B cell (primary cell): Measurements from ENCODE around the gene OR14K1. TPM values are rescaled to one million over a fixed set of nuclear protein-coding genes. Genes with fewer than 3 reads are reported as not detected.

Source experiments
- ATAC-seq: fragments of 200-7000 bp; cut with Tn5 transposase; one replicate; pipeline ENCODE4 v1.10.0; 2021; ENCODE audit warnings: low read depth, mild to moderate bottlenecking, moderate number of reproducible peaks, moderate library complexity
- CTCF ChIA-PET: fragments of 350-600 bp; sonication (Branson Sonifier 250); formaldehyde crosslinking; loops from one replicate; lab custom pipeline; 2021; ENCODE audit warnings: antibody characterized with exemption, inconsistent platforms; lab: Charles Lee
- POLR2A ChIA-PET: fragments of 350-600 bp; sonication (Branson Sonifier 250); formaldehyde crosslinking; loops from one replicate; lab custom pipeline; 2021; ENCODE audit warnings: antibody characterized with exemption; lab: Charles Lee
- DNase-seq: peaks from one replicate; pipeline ENCODE4 v3.0.0; 2013
- H2AFZ ChIP-seq: 2 replicates; pipeline ENCODE4 v1.6.1; 2012; ENCODE audit warnings: mild to moderate bottlenecking, low read depth, low read length; ENCODE audit not compliant: insufficient read depth, poor library complexity, severe bottlenecking
- H3K27ac ChIP-seq, 2 donors: 1 replicate in 1 of 2; 2 replicates in 1 of 2; pipeline ENCODE4 v1.5.1; 2012 to 2013; ENCODE audit warnings: low read length in 2 of 2, mild to moderate bottlenecking in 2 of 2, moderate library complexity in 1 of 2
- H3K27me3 ChIP-seq, 4 experiments: fragments of 200-600 bp in 1 of 4; sonication (generic) in 1 of 4; replicated peaks in 1 of 4; 1 replicate in 2 of 4; 2 replicates in 2 of 4; pipeline versions ENCODE4 v1.6.1 to v1.7.0; 2013 to 2016; ENCODE audit warnings: low read length in 3 of 4, mild to moderate bottlenecking in 2 of 4, mixed read lengths in 1 of 4, moderate library complexity in 1 of 4; ENCODE audit not compliant: insufficient read depth in 4 of 4, control insufficient read depth in 3 of 4; ENCODE audit errors: control extremely low read depth in 1 of 4
- H3K36me3 ChIP-seq, 2 experiments: replicated peaks in 1 of 2; 1 replicate in 1 of 2; 2 replicates in 1 of 2; pipeline versions ENCODE4 v1.6.1 to v1.7.1; 2013; ENCODE audit warnings: low read length in 1 of 2; ENCODE audit not compliant: insufficient read depth in 2 of 2, control insufficient read depth in 1 of 2; ENCODE audit errors: control extremely low read depth in 1 of 2, extremely low read depth in 1 of 2
- H3K4me1 ChIP-seq, 2 donors: fragments of 200-600 bp in 1 of 2; sonication (generic) in 1 of 2; 1 replicate in 1 of 2; 2 replicates in 1 of 2; pipeline versions ENCODE4 v1.5.1 to v1.6.1; 2013 to 2017; ENCODE audit warnings: low read length in 2 of 2; ENCODE audit not compliant: control insufficient read depth in 2 of 2, insufficient read depth in 2 of 2
- H3K4me2 ChIP-seq: replicated peaks from 2 replicates; pipeline ENCODE3; 2012; ENCODE audit warnings: mild to moderate bottlenecking, low read depth, low read length; ENCODE audit not compliant: poor library complexity, severe bottlenecking
- H3K4me3 ChIP-seq, 5 experiments: fragments of 200-600 bp in 1 of 5; sonication (generic) in 1 of 5; 1 replicate in 3 of 5; 2 replicates in 2 of 5; pipeline versions ENCODE4 v1.5.1 to v1.7.0; 2011 to 2016; ENCODE audit warnings: low read length in 4 of 5, mild to moderate bottlenecking in 4 of 5, low read depth in 2 of 5, control low read depth in 1 of 5, moderate library complexity in 1 of 5; ENCODE audit not compliant: insufficient read depth in 1 of 5; ENCODE audit errors: control extremely low read depth in 1 of 5, extremely low read depth in 1 of 5
- H3K79me2 ChIP-seq: fragments of 200-600 bp; sonication (generic); one replicate; pipeline ENCODE4 v1.6.0; 2016; ENCODE audit warnings: low read length; ENCODE audit not compliant: control insufficient read depth, insufficient read depth
- H3K9ac ChIP-seq: fragments of 200-600 bp; sonication (generic); 2 replicates; pipeline ENCODE4 v1.6.1; 2017; ENCODE audit warnings: mild to moderate bottlenecking, low read length, moderate library complexity
- H3K9me3 ChIP-seq, 3 donors: one replicate each; pipeline versions ENCODE4 v1.6.1 to v1.7.1; 2013; ENCODE audit warnings: low read length in 2 of 3; ENCODE audit not compliant: control insufficient read depth in 2 of 3, insufficient read depth in 1 of 3; ENCODE audit errors: control extremely low read depth in 1 of 3
- H4K20me1 ChIP-seq: 2 replicates; pipeline ENCODE4 v1.6.0; 2012; ENCODE audit warnings: mild to moderate bottlenecking, low read length; ENCODE audit not compliant: insufficient read depth, control insufficient read depth, poor library complexity, severe bottlenecking
- H3K27ac Mint-ChIP-seq: one replicate; pipeline ENCODE4 v1.8.0; 2021; ENCODE audit warnings: mixed read lengths
- H3K27me3 Mint-ChIP-seq: one replicate; pipeline ENCODE4 v1.8.0; 2021; ENCODE audit warnings: mixed read lengths
- H3K4me1 Mint-ChIP-seq: one replicate; pipeline ENCODE4 v1.8.0; 2021; ENCODE audit warnings: mixed read lengths
- H3K4me3 Mint-ChIP-seq: one replicate; pipeline ENCODE4 v1.8.0; 2021; ENCODE audit warnings: mixed read lengths
- H3K9me3 Mint-ChIP-seq: one replicate; pipeline ENCODE4 v1.8.0; 2022; ENCODE audit warnings: mixed read lengths; ENCODE audit not compliant: insufficient read depth
- CTCF ChIP-seq: fragments of 200-600 bp; IDR thresholded peaks from one replicate; pipeline ENCODE4 v1.8.0; 2022; ENCODE audit warnings: antibody characterized with exemption, mild to moderate bottlenecking
- EZH2 ChIP-seq: IDR thresholded peaks from 2 replicates; pipeline ENCODE4 v1.6.1; 2012; ENCODE audit warnings: borderline replicate concordance, low read depth, mild to moderate bottlenecking, moderate library complexity, low read length; ENCODE audit not compliant: insufficient read depth, poor library complexity, severe bottlenecking
- WGBS: methylation state at CpG from one replicate; pipeline ENCODE4 v1.1.5; 2013; ENCODE audit warnings: missing lambda C conversion rate; ENCODE audit not compliant: insufficient coverage; 5-methylcytosine and 5-hydroxymethylcytosine counted together
- intact Hi-C: fragments of 100-400 bp; cut with micrococcal nuclease; formaldehyde crosslinking; loops from one replicate; pipeline ENCODE4 v1.10.0; 2022
- polyA plus RNA-seq: library from polyadenylated mRNA; depleted of rRNA; stranded (reverse); fragments of >200 nt; gene quantifications from 2 replicates; pipeline ENCODE4 v1.2.3, GENCODE V29; 2012
- total RNA-seq, 2 donors: library from RNA; stranded (reverse); fragments of 120-200 nt in 1 of 2; gene quantifications; 1 replicate in 1 of 2; 2 replicates in 1 of 2; pipeline versions ENCODE4 v1.2.3 to v1.2.4, GENCODE V29; 2013 to 2022

OR14K1 gene
- total and polyA plus RNA-seq, 2 donors (not counting 1 experiment from before 2014, with no cell fraction given) = not detected

GRCh38 chr1:247746391-247746935, 8.0 kb downstream of the OR14K1 start:
- H3K9me3 Mint-ChIP-seq = peaks cover 4% of the 10 kb centered on the region
- no peak for DNase-seq
- Histone ChIP-seq H4K20me1 (no peaks in the 10 kb centered on the region), H3K4me1 (no peaks in the 10 kb centered on the region), H3K36me3 (no peaks in the 10 kb centered on the region), H3K4me2 (no peak overlapping the region), H2AFZ (no peak overlapping the region), H3K79me2 (no peaks in the 10 kb centered on the region), H3K4me3 (no peak overlapping the region), H3K27me3 (no peaks in the 10 kb centered on the region), H3K9ac (no peak overlapping the region), H3K27ac (no peak overlapping the region), H3K9me3 (peaks cover 0 to 13% (median 4%) of the 10 kb centered on the region in 3 donors)
- no peak overlapping the region for H3K4me3 Mint-ChIP-seq
- intact Hi-C loops = no loop called here
- H3K4me1 Mint-ChIP-seq = no peaks in the 10 kb centered on the region
- ChIA-PET CTCF (no interaction called here), POLR2A (no interaction called here)
- no peak overlapping the region for H3K27ac Mint-ChIP-seq
- ATAC-seq = no peak
- H3K27me3 Mint-ChIP-seq = no peaks in the 10 kb centered on the region
- no peak for TF ChIP-seq EZH2
- no peak for TF ChIP-seq CTCF
- WGBS = 90% methylated on average over 2 of the region's 3 CpGs

- H3K27ac ChIP-seq = no peak overlapping the region
- no peak overlapping the region for H3K4me3 ChIP-seq
- H2AFZ ChIP-seq = no peak overlapping the region
- DNase-seq (no peak), ATAC-seq (no peak)
- no peak for TF ChIP-seq EZH2
- TF ChIP-seq CTCF = no peak
- no peaks in the 10 kb centered on the region for H3K79me2 ChIP-seq
- no peaks in the 10 kb centered on the region for H3K36me3 ChIP-seq
- H4K20me1 ChIP-seq = no peaks in the 10 kb centered on the region
- no peak overlapping the region for H3K27ac Mint-ChIP-seq
- CTCF ChIA-PET = no interaction called here
- H3K9me3 Mint-ChIP-seq = peaks cover 4% of the 10 kb centered on the region
- intact Hi-C loops = no loop called here
- no peaks in the 10 kb centered on the region for H3K4me1 Mint-ChIP-seq
- H3K9ac ChIP-seq = no peak overlapping the region
- 100% methylated on average over 5 of the region's 7 CpGs for WGBS
- H3K9me3 ChIP-seq = peaks cover 0 to 13% (median 4%) of the 10 kb centered on the region in 3 donors
- no peak overlapping the region for H3K4me3 Mint-ChIP-seq
- H3K27me3 Mint-ChIP-seq = no peaks in the 10 kb centered on the region
- no peaks in the 10 kb centered on the region for H3K4me1 ChIP-seq
- POLR2A ChIA-PET = no interaction called here
- no peaks in the 10 kb centered on the region for H3K27me3 ChIP-seq
- H3K4me2 ChIP-seq = no peak overlapping the region
These were observed 9.2 kb downstream of the OR14K1 start for GRCh38 chr1:247747616-247748015.
